HG02870 (cell line): ENCODE data around the gene C5AR2.
"Not testable (repeated sequence)": the region's sequence is repeated elsewhere in the genome, so short reads cannot be mapped to it uniquely, and the experiment has no call there.

ENCODE experiments used
- ATAC-seq: cut with Tn5 transposase; IDR thresholded peaks from one replicate; pipeline ENCODE4 v1.9.1; 2021; ENCODE audit warnings: mild to moderate bottlenecking, moderate library complexity; ENCODE audit not compliant: unreplicated experiment

The C5AR2 gene

GRCh38 chr19:47323409-47323808 is 8.6 kb upstream of the C5AR2 start:
- no peak for ATAC-seq

DNA sequence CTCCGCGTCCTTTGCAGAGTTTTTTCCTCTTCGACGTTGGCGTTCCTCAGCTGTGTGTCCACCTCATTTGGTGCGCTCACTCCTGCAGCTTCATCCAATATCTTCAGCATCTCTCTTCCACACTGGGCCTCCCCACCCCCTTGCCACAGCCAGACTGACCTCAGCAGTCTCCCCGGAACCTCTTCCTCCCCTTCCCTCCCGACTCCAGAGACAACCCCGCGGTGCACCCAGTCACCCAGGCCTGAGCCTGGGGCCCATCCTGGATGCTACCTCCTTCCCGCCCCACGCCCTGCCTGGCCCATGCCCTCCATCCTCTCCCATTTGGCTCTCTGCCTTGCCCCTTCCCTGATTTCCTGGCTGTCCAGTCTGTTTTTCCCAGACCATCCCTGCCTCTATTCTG is 8.1 kb upstream of the C5AR2 start:
- ATAC-seq: no peak

DNA sequence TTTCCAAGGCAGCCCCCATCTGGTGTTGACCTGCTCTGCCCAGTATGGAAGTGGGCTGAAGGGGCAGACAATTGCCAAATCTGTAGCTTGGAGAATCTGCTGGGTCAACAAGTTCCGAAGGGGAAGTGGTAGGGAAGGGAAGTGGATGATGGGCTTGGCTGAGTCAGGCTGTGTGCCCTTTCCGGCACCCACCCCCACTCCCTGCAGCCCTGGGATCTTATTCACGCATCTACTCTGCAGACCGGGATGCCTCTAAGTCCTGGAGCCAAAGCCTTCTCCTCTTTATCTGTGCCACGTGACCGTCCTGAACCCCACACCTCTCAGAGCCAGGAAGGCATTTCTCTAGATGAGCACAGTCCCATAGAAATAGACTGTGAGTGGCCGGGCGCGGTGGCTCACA is 7.5 kb upstream of the C5AR2 start:
- ATAC-seq: no peak

DNA sequence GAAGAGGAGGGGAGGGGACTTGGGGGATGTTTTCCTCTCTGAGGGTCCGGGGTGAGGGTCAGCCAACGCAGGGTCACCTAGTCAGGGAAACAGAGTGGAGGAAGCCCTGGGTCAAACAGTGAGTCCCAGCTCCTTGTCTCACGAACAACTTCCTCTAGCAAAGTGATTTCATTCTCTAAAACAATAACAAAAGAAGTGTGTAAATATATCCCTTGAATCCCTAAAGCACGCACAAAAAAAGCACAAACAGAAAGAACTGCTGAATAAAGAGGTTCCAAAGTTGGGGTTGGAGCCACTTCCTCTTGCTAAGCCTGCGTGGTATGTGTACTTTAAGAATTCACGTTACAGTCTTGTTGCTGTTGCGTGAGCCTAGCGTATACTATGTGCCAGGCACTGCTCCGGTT is 1.5 kb upstream of the C5AR2 start:
- no peak for ATAC-seq

DNA sequence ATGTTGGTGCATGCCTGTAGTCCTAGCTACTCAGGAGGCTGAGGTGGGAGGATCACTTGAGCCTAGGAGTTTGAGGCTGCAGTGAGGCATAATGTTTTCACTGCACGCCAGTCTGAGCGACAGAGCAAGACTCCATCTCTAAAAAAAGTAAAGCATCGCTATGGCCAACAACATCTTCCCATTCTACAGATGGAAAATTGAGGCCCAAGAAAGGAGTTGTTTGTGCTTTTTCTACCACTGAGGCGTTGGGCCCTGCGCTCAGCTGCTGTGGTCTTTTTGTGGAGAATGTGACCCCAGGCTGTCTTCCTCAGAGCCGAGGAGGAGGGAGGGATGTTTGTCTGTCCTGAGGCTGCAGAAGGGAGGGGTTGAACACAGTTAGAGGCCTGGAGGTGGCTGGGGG is 485 bp upstream of the C5AR2 start:
- no peak for ATAC-seq

GRCh38 chr19:47336765-47337718 is 5.1 kb downstream of the C5AR2 start:
- not testable (repeated sequence) for ATAC-seq

- no peak for ATAC-seq
Observed at GRCh38 chr19:47339196-47339880, 7.4 kb downstream of the C5AR2 start.

DNA sequence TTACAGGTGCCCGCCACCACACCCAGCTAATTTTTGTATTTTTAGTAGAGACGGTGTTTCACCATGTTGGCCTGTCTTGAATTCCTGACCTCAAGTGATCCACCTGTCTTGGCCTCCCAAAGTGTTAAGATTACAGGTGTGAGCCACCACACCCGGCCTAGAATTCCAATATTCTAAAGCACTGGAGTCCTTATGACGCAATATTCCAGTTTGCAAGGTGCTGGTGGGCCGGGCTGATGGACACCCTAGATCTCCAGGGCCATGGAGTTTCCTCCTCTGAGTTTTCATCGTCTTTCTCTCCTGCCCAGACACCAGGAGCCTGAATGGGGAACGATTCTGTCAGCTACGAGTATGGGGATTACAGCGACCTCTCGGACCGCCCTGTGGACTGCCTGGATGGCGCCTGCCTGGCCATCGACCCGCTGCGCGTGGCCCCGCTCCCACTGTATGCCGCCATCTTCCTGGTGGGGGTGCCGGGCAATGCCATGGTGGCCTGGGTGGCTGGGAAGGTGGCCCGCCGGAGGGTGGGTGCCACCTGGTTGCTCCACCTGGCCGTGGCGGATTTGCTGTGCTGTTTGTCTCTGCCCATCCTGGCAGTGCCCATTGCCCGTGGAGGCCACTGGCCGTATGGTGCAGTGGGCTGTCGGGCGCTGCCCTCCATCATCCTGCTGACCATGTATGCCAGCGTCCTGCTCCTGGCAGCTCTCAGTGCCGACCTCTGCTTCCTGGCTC is 8.7 kb downstream of the C5AR2 start:
- ATAC-seq: no peak

GRCh38 chr19:47341734-47342133 is 9.8 kb downstream of the C5AR2 start:
- no peak for ATAC-seq

- ATAC-seq: no peak
Observed at GRCh38 chr19:47343194-47343802, 11.3 kb downstream of the C5AR2 start.

DNA sequence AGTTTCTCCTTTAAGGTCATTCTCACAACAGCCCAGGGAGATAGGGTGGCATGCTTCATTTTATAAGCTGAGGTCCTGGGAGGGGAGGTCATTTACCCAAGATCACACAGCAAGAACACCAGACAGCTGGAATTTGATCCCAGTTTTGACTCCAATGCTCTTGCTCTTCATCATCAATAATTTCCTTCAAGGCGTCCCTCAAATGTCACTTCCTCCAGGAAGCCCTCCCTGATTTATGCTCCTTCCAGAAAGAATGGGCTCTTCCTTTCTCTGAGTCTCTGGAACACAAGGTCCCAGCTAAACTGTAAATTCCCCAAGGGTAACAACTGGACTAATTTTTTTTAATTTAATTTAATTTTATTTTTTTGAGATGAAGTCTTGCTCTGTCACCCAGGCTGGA is 12.4 kb downstream of the C5AR2 start:
- ATAC-seq: no peak

- not testable (repeated sequence) for ATAC-seq
Observed at GRCh38 chr19:47346024-47346423, 14.0 kb downstream of the C5AR2 start.

GRCh38 chr19:47348819-47349795 is 17.1 kb downstream of the C5AR2 start, which contains the start of gene DHX34:
Gene DHX34, plus strand, starts transcription at chr19:47349315. Its CDS starts 3,716 bp downstream, at chr19:47353031.
- peak; percentile 92 for ATAC-seq

- no peak for ATAC-seq
Observed at GRCh38 chr19:47350630-47351029, 18.7 kb downstream of the C5AR2 start.

DNA sequence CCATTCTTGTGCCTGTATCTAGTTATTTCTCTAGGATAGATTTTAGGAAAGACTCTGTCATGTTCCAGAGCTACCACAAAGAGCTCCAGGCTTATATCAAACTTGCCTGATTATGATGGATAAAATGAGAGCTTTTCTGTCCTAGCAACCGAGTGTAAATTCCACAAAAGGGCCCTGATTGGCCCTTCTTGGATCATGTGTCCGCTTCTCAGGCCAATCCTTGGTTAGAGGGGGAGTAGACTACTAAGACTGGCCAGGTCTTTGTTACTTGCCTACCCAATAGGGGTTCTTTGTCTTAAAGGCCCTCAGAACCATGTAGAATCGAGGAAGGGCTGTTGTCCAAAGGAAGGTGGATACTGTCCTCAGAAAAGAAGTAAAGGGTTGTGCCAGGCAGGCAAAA is 19.6 kb downstream of the C5AR2 start:
- no peak for ATAC-seq

DNA sequence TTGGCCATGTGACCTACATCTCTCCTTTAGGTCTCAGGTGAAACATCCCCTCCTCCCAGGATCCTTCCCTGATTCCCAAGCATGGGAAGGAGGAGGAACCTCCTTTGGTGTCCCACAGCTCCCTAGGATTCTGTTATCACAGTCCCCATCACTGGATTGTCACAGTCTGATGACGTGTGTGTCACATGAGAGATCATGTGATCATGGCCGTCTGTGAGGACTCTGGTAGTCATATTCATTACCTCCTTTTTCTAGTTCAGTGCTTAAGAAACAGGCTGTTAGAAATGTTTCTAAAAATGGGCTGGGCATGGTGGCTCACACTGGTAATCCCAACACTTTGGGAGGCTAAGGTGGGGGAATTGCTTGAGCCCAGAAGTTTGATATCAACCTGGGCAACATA is 20.1 kb downstream of the C5AR2 start:
- ATAC-seq: no peak

GRCh38 chr19:47353307-47353712 is 21.3 kb downstream of the C5AR2 start:
- no peak for ATAC-seq

DNA sequence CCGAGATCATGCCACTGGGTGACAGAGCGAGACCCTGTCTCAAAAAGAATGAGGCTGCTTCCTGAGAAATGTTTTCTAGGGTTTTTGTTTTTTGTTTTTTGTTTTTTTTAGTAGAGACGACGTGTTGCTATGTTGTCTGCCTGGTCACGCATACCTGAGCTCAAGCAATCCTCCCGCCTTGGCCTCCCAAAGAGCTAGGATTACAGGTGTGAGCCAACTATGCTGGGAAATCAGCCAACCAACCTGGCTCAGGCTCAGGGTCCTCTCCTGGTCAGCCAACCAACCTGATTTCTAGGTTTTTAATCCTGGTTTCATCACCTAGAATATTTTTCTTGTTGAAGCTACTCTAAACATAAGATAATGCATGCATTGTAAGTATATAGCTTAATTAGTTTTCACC is 24.9 kb downstream of the C5AR2 start:
- ATAC-seq: no peak

GRCh38 chr19:47357788-47358680 is 26.1 kb downstream of the C5AR2 start:
- no peak for ATAC-seq
